CD4-positive, alpha-beta T cell treated with Interleukin-4 for 1 hour (primary cell): ENCODE measurements around the gene GOPC.
A peak's percentile ranks its signal among the peaks of the same experiment; 100 is the strongest.
"Not testable (repeated sequence)": the region's sequence is repeated elsewhere in the genome, so short reads cannot be mapped to it uniquely, and the experiment has no call there.

ENCODE experiments used
- DNase-seq, 2 donors: peaks; one replicate each; pipeline ENCODE4 v3.0.0-alpha.2; 2020 to 2022

Gene GOPC

GRCh38 chr6:117547688-117548621, 54.4 kb downstream of the GOPC start:
- peak; percentile 53 to 66 for DNase-seq

DNA sequence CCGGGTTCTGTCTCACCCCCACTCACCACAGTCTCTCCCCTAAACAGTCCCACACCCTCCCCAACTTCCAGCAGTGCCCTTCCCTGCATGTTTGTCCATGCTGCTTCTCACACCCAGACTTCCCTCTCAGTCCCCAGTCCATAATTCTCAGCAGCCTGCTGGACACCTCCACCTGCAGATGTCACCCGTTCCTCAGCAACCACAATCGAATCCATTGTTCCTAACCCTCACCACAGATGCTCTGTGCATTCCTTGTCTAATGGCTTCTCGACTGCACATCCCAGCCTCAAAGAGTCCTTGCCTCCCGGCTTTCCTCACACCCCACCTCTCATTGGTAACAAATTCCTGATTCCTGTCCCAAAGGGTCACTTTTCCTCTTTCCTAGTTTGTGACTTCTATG, 55.6 kb downstream of the GOPC start:
- DNase-seq = no peak

GRCh38 chr6:117545161-117545595, 57.1 kb downstream of the GOPC start:
- no peak for DNase-seq

DNA sequence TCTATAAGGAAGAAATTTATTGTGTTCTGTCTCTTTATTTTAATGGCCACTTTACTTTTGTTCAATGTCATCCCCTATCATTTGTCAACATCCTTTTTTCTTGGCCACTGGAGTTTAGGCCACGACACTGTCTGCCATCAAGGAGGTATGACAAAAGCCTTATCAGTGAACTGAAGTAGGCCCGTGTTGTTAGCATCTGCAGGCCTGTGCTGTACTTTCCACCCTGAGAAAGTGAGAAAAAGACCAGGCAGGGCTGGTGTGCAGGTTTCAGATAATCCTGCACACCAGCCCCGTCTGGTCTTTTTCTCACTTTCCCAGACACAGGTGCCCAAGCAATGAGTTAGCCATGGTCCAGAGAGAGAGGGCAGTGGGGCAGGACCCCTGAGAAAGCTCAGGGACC, 57.6 kb downstream of the GOPC start:
- DNase-seq = no peak

DNA sequence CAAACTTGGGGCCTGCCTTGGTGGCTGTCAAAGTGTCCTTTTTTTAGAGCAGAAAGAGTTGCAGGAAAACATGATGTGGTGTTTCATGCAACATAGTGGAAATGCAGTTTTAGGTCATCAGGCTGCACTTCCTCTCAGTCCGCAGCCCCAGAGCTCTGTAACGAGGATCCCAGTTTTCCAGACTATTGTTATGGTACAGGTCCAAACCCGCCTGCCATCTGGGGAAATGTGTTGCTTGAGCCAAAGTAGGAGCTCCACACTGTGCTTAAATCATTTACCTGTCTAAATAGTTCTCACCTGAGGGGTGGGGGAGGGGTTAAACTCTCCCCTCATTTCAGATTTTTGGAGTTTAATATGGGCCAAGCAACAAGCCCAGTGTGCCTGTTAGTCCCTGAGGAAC, 59.8 kb downstream of the GOPC start:
- DNase-seq = no peak

DNA sequence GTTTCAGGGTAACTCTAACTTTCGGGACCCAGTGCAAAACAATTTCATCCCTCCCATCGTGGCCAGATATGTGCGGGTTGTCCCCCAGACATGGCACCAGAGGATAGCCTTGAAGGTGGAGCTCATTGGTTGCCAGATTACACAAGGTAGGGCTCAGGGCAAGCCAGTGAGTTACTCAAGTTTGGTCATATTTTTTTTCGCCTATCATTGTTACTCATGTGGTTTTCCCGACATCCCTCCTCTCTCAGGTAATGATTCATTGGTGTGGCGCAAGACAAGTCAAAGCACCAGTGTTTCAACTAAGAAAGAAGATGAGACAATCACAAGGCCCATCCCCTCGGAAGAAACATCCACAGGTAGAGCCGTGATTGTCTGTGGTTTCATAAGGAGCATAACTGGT, 61.6 kb downstream of the GOPC start:
- no peak for DNase-seq

DNA sequence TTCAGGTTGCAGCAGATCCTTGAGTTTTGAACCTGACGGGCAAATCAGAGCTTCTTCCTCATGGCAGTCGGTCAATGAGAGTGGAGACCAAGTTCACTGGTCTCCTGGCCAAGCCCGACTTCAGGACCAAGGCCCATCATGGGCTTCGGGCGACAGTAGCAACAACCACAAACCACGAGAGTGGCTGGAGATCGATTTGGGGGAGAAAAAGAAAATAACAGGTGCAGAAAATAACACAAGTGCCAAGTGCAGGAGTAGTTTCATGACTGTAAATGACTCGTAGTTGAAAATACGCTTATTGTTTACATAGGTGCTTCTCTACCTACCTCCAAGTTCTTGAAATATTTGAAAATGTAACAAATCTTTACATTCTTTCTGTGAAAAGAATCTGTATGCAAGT, 63.7 kb downstream of the GOPC start:
- DNase-seq = no peak

DNA sequence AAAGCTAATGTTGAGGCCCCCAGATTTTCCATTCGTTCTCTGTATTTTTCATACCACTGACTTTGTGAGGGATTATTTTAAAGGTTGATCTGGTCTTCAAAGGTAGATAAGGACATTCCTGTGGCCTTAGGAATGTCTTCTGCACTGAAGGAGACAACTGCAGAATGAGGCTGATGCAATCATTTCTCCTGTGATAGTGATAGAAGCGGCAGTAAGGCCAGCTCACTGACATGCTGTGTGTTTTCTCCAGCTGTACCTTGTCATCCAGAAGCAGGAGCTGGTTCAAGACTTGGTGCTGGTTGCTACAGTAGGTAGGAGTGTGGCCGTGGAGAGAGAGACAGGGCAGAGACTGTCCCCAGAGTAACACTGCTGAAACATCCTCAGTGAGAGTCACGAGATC, 66.0 kb downstream of the GOPC start:
- DNase-seq = no peak

DNA sequence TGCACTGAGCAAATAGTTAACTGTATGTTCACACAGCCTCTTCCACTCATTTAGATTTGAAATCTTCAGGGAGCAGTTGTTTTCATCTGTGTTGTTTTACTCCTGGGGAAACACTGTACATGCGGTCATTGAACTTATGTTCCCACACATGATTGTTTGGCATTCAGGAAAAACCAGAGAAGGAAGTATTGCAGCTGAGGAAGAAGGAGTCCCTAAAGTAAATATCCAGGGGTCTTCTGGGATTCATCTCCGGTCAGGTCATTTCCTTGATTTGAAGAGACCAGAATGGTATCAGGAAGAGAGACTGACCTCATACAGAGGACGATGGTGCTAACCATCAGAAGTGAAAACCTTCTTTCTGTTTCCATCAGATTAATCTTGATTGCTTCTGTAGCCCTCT, 67.3 kb downstream of the GOPC start:
- DNase-seq = no peak

GRCh38 chr6:117533775-117534174, 68.5 kb downstream of the GOPC start:
- DNase-seq = no peak

GRCh38 chr6:117531809-117532725, 70.2 kb downstream of the GOPC start:
- DNase-seq = no peak

DNA sequence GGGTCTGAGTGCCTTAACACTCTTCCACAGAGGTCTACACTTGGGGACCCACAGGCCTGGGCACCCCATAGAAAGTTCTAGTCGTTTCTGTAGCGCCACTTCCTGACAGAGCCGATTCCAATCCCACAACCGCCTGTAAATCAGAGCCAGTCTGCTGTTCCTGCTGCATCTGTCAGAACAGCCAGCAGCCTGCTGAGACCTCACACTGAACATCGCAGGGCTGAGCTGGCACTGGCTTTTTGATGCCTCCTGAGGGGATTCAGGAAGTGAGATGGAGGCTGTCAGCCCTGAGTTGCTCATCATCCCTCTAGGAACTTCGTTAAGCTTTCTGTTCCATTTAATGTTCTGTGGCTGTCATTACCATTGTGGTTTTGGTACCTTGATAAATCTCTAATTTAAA, 71.0 kb downstream of the GOPC start:
- no peak for DNase-seq

GRCh38 chr6:117530467-117531242, 71.7 kb downstream of the GOPC start:
- DNase-seq = no peak

DNA sequence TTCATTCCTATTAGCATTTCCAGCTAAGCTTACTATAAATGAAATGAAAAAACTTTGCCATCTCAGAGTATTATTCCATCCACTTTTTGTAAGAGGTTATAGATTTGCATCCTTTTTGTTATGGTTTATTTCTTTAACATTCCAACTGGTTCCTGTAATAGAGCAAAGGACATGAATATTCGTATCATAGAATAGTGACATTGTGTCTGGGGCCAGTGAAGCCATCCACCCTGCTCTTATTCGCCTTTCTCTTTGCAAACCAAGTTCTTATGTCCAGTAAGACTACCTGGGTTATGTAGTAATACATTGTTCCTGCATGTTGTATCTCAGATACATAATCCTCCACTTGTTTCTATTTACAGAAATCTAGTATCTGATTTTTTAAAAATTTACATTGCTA, 76.7 kb downstream of the GOPC start:
- DNase-seq = no peak

GRCh38 chr6:117521791-117522502, 80.4 kb downstream of the GOPC start:
- DNase-seq = no peak

- no peak for DNase-seq
Measured at GRCh38 chr6:117520603-117521395, 81.5 kb downstream of the GOPC start.

- no peak for DNase-seq
Measured at GRCh38 chr6:117518870-117519269, 83.4 kb downstream of the GOPC start.

GRCh38 chr6:117517995-117518394, 84.3 kb downstream of the GOPC start:
- not testable (repeated sequence) for DNase-seq

DNA sequence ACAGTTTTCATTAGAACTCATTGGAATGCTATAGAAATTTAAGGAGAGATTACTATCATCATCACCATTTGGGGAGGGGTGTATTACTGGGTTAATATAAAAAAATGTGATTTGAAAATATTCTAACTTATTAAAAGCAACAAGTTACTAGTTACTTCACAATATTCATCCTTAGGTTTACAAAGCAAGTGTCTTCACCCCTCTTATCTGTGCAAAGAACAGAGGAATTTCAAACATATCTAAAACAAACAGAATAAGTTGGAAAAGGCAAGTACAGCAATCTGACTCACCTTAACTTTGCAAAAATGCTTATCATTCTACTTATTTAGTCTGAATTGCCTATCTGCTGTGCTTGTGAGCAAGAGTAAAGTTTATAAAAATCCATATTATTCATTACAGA, 87.0 kb downstream of the GOPC start:
- DNase-seq = no peak

DNA sequence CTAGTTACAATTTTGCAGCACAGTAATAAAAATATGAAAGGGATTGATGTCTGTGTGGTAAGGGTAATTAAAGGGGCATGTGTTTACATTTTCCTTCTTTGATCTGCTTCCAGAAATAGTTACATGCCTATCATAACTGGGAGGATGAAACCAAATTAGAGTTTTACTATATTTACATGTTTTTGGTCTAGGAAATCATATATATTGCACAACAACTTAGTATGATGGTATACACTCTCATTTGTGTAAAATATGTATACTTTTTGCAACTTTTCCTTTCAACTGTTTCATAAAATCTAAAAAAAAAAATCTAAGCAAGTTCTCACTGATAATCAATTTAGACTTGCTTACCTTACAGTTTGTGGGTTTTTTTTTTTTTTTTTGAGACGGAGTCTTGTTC, 87.7 kb downstream of the GOPC start:
- DNase-seq = no peak

DNA sequence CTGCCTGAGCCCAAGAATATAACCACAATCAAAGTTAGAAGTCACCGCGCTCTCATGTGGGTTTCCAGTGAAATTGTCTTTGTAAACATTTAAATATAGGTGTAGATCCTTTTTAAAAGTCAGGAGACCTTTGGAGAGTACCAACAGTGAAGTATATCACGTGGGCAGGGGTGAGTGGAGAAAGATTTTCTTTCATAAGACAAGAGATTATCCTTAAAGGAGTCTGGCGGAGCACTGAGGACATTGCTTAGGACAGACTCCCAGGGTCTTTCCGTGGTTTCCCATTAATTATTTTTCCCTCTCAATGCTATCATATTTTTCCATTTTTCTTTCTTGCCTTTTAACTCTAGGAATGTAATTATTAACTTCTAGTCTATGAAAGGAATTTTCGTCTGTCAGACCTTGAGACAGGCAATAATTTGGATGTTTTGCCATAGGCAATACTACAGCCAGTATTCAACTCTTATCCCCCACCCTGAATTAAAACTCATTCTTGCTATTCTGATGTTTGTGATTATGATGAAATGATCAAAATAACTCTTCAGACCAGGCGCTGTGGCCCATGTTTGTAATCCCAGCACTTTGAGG, 88.4 kb downstream of the GOPC start:
- DNase-seq = no peak
